DOHH2 (cell line): ENCODE measurements around the gene AP5S1.

Experiments used
- CTCF ChIP-seq: fragments of 200-600 bp; sonication (generic); IDR thresholded peaks from one replicate; pipeline ENCODE4 v1.5.1; 2014; ENCODE audit warnings: antibody characterized with exemption, mild to moderate bottlenecking, low read depth, low read length; ENCODE audit not compliant: poor library complexity, severe bottlenecking
- EZH2phosphoT487 ChIP-seq: fragments of 200-600 bp; sonication (generic); IDR thresholded peaks from 2 replicates; pipeline ENCODE4 v1.6.1; 2017; ENCODE audit warnings: borderline replicate concordance, mild to moderate bottlenecking, antibody characterized with exemption, low read length, moderate library complexity, mixed read lengths

- TF ChIP-seq CTCF (no peak), EZH2phosphoT487 (no peak)
These were observed 49.7 kb downstream of the AP5S1 start for GRCh38 chr20:3869839-3870634.
